HG03432 (cell line): Measurements from ENCODE around the gene CANT1.
"Not testable (repeated sequence)": the region's sequence is repeated elsewhere in the genome, so short reads cannot be mapped to it uniquely, and the experiment has no call there.

Experiments
- ATAC-seq: cut with Tn5 transposase; IDR thresholded peaks from one replicate; pipeline ENCODE4 v1.9.1; 2021; ENCODE audit warnings: mild to moderate bottlenecking, moderate library complexity; ENCODE audit not compliant: unreplicated experiment

CANT1 gene

DNA sequence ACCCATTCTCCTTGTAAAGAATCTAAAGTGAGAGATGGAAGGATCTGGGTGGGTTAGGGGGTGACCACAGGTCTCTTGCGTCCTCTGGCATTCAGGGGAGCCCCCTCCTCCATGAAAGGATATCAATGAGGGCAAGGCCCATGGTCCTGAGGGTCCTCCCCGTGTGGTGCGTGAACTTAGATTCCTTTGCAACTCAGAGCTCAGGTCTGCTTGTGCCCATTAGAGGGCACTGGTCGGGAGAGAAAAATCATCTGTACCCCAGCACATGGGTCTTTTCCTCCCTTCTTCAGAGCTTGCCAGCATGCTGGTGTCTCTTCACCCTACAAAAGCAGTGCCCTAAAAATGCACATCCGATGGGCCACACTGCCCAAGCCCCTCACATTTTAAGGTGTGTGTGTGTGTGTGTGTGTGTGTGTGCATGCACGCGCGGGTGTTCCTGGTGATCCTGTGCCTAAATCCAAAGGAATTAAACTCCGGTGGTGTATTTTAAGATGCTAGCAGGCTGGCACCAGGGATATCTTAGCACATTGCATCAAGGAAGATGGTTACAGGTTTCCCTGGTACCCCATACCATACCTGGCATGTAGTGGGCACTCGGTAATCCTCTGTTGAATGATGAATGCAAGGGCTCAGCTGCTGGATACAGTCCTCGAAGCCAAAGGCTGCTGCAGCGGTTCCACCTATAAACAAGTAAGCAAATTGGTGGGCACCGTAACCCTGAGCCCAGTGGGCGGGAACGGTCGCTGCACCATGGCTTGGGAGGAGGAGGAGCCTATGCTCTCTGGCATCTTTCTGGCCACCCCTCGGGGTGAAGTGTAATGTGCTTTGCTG is 19.1 kb upstream of the CANT1 start:
- ATAC-seq = no peak

- ATAC-seq = no peak
Observed at GRCh38 chr17:79027925-79028491, 18.4 kb upstream of the CANT1 start.

GRCh38 chr17:79027274-79027924 is 17.8 kb upstream of the CANT1 start:
- ATAC-seq = no peak

- ATAC-seq = no peak
Observed at GRCh38 chr17:79026376-79027273, 17.1 kb upstream of the CANT1 start.

DNA sequence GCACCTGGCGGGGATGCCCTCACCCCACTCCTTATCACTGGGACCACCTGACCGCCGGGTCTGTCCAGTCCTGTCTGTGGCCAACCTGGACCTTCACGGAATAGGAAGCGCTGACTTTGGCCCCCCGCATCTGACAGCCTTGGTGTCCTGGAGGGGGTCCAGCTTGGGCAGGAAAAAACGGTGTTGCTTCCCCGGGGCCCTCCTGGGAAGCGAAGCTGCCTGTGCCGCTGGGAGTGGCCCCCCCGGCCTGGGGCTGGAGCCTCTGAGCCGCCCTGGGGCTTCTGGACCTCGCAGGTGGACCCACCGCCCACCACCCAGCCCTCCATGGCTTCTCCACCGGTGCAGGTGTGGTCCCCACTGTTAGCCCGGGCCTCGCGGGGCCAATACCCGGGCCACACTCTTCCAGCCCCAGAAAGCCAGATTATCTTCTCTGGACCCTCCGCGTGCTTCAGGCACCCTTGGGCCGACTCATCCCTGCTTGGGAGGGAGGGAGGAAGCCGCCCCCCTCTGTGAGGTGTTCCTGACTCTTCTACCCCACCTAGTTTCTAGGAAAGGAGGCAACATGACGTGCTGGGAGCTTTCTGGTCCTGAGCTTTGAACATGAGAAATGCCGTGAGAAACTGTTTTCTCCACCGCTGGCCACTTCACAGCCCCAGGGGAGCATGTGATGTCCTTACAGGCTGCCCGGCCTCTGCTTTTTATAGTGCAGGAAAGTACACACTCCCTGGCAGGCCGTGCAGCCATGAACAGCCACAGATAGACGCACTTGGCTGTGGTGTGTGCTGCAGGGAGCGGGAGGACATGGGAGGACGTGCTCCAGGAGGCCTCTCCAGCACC is 15.6 kb upstream of the CANT1 start:
- no peak for ATAC-seq

DNA sequence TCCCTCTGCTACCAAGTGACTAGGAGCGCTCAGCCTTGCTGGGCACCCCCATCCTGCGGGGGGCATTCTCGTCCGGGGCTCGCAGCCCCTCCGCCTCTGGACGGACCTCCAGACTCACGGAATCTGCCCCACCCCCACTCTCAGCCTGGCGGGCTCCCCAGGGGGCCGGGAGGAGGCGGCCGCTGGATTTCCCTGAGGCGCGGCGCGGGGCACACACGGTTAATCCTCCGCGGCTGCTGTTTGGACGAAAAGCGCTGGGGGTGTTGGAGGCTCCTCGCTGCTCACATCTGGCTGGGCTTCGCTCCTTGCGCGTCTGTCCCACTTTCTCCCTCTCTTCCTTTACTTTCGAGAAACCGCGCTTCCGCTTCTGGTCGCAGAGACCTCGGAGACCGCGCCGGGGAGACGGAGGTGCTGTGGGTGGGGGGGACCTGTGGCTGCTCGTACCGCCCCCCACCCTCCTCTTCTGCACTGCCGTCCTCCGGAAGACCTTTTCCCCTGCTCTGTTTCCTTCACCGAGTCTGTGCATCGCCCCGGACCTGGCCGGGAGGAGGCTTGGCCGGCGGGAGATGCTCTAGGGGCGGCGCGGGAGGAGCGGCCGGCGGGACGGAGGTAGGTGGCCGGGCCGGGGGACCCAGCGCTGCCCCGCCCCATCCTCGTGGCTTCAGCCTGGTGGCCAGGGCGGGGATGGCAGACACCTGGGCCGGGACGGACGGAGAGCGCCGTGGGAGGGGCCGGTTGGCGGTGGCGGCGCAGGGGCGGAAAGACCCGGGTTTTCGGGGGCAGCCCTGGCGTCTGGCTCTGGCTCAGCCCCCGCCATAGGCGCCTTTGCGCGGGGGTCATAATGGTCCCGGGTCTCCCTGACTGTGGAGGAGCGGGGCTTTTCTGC is 14.6 kb upstream of the CANT1 start, which contains the start of gene C1QTNF1:
C1QTNF1 (plus strand) TSS at position 284 of the 886 bp plus-strand sequence. CDS start 19,800 bp downstream, outside the sequence.
- ATAC-seq = no peak

DNA sequence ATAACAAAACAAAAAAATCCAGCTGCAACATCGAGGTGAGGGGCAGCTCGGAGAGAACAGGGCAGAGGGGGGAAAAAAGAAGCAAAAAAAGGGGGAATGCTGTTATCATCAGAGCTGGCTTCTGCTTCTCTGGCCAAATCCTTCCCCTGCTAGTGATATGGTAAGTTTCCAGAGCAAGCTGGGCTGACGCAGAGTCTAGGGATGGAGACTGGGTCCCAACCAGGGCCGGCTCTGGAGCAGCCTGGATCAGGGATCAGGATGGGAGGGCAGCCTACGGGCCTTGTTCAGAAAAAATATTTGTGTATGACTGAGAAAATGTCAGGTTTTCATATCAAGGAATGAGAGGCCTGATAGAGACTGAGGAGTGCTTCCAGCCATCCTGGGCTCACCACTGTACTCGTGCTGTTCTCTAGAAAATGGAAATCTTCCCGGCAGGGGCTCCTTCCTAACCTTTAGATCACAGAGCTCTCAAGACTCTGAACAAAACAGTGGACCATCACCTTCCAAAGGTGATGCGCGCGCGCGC is 13.7 kb upstream of the CANT1 start:
- no peak for ATAC-seq

DNA sequence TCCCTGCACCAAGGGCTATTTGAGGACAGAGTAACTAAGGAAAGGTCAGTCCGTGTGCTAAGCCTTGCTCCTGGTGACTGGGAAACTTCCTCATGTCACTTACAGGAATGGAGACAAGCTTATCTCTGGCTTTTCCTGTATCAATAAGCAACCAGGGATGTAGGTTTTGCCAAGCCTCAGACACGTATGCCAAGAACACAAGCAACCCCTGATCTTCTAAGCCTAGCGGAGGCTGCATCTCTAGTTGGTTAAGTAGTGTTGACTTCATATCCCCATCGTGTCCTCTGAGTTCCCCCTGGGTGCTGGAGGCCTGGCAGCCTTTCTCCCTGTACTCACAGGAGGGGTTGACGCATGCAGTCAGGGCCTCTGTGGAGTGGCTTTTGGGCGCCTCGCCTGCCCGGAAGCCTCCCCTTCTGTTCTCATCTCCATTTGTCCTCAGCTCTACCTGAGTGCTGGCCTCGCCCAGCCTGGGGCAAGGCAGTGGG is 13.0 kb upstream of the CANT1 start:
- no peak for ATAC-seq

GRCh38 chr17:79021929-79022328 is 12.4 kb upstream of the CANT1 start:
- not testable (repeated sequence) for ATAC-seq

DNA sequence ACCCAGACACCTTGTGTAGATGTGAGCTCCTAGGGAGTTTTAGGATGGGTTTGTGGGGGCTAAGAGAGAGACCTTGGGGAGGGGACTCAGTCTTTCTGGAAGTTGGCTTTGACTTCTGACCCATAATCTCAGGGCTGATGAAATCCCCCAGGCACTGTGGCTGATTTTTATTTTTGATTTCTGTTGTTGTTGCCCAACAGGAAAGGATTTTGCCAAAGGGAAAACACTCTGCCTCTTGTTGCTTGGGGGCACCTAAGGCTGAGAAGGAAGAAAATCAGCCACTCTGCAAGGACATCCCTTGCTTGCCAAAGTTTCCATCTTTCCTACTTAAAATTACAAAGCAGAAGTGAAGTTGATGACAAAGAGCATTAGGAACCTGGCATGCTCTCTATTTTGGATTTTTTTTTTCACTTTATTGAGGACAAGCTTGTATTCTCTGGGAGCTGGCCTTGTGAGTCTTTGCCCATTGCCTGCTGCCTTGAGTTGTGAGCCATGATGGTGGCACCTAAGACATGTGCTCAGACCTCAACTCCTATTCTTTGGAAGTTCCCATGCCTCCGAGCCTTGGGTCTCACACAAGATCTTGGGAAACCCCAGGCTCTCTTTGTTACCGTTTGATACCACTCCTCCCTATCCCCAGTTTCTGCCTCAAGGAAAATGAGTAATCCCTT is 11.2 kb upstream of the CANT1 start:
- no peak for ATAC-seq

- ATAC-seq = no peak
Observed at GRCh38 chr17:79019632-79020584, 10.3 kb upstream of the CANT1 start.

GRCh38 chr17:79019261-79019631 is 9.7 kb upstream of the CANT1 start:
- ATAC-seq = no peak

DNA sequence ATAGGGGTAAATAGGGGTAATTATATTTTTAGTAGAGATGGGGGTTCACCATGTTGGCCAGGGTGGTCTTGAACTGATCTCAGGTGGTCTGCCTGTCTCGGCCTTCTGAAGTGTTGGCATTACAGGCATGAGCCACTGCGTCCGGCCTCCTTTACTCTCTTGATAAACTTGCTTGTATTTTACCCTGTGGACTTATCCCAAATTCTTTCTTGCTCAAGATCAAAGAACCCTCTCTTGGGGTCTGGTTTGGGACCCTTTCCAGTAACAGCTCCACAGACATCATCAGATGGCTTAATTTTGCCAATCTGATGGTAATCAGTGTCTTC is 8.8 kb upstream of the CANT1 start:
- ATAC-seq = no peak

DNA sequence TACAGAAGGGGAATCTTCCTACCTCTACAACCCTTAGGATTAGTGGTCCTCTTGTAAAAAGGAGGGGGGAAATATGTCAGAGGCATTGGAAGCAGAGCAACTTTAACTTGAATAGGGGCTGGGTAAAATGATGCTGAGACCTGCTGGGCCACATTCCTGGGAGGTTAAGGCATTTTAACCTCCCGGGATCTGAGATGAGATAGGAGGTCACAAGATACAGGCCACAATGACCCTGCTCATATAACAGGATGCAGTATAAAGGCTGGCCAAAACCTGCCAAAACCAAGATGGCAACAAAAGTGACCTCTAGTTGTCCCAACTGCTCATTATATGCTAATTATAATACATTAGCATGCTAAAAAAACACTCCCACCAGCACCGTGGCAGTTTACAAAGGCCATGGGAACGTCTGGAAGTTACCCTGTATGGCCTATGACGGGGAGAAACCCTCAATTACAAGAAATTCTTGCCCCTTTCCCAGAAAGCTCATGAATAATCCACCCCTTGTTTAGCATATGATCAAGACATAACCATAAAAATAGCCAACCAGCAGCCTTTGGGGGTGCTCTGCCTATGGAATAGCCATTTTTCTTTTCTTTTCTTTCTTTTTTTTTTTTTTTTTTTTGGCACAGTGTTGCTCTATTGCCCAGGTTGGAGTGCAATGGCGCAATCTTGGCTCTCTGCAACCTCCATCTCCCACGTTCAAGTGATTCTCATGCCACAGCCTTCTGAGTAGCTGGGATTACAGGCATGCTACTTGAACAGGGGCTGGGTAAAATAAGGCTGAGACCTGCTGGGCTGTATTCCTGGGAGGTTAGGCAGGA is 8.2 kb upstream of the CANT1 start:
- ATAC-seq = no peak

DNA sequence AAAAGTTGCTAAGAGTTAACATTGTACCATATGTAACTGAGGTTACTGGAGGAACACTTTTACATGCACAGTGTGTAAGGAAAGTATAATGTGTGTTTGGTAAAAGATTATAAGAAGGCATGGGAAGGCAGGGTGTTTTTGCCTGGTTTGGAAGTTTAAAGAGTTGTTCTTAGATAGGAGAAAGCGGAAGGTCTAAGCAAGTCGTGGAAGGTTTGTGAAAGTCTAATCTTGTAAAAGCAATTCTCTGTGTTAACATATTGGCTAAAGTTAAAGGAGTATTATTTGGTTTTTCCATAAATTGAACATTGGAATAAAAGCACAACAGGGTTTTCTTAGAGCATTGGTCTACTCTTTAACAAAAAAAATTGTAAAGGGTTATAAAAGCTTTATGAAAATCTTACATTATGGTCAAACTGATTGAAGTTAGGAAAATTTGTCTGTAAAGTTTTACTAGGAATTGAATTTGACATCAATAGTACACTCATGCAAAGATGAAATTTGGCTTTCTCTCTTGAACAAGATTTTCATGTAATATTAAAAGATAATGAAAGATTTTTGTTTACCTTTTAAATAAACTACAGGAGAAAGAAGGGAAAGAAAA is 4.7 kb upstream of the CANT1 start:
- ATAC-seq = no peak

DNA sequence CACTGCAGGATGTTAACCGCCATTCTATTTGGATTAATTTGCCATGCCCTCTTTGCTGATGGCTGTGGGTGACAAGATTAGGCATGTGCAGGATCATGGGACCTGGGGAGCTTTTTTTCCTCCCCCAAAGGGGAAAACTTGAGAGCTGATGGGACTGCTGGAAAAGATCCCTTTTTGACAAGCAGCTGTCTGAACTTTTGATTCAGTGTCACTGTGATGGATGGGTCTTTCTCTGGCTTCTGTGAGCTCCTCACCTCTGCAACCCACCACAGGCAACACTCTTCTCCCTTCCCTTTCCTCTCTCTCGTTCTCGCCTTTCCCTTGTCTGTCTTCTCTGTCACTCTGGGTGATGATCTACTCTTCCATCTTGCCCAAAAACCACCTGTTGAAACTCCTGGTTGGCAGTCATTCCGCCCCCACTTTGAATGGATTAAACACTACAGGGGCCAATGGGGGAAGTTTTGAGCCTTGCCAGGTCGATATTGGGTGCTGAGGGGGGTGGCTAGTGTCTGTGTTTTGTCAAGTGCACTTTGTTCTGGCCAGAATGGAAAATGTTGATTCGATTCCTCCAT is 3.1 kb upstream of the CANT1 start:
- no peak for ATAC-seq
